Endometrial microvascular endothelial cells (primary cell): ENCODE measurements around the gene TMEM164. TPM values are rescaled to one million over a fixed set of nuclear protein-coding genes. Genes with fewer than 3 reads are reported as not detected.

Experiments
- in situ Hi-C: cut with HindIII; loops from 2 replicates; pipeline ENCODE4 v1.10.0; 2017; ENCODE audit warnings: low sequenced_read_pairs, low pct_unique_long_range_greater_than_20kb; ENCODE audit errors: inconsistent ontology term
- total RNA-seq: library from RNA; depleted of rRNA; stranded (reverse); fragments of >200 nt; gene quantifications from one replicate; pipeline ENCODE4 v1.2.3, GENCODE V29; 2015; ENCODE audit errors: inconsistent ontology term

Gene TMEM164
- total RNA-seq, 1 donor from 2014 or later = 28.6 TPM

DNA sequence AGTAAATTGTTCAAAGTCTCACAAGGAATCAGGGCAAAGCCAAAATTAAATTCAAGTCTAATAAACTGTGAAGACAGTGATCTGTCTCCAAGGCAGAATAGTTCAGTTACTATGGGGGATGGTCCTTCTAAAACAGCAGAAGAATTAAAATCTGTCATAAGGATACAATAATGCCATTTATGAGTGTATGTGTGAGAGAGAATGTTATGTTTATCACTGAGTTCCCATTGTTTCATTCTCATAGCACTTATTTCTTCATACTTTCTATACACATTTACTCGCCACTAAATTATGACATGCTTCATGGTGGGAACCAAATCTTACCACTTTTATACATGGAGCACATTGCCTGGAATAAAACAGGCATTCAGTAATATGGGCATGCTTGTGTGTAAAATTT lies 212.5 kb downstream of the TMEM164 start:
- in situ Hi-C loops = no loop called here

DNA sequence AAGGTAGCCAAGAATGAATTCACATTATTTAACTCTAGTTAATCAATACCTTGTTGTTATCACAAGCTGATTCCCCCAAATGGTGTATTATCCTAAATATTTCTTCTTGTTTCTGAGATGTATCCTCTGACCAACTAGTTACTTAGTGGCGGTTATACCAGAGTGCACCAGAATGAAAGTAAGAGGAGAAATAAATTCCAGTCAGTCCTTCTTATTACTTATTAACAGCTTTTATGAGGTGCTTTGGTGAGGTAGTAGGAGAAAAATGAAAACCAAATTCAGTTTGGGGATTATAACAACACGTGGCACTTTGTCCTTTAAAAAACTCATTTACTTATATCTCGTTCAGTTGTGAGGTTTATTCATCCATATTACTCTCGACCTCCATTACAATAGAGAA lies 213.1 kb downstream of the TMEM164 start:
- in situ Hi-C loops = no loop called here

DNA sequence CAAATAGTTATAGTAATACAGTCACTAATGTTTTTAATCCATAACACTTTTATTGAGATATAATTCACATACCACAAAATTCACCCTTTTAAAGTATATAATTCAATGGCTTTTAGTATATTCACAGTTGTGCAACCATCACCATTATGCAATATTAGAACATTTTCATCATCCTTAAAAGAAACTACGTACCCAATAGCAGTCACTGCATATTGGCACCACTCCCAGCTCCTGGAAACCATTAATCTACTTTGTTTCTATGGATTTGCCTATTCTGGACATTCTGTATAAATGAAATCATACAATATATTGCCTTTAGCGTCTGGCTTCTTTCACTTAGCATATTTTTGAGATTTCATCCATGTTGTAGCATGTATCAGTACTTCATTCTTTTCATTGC lies 215.7 kb downstream of the TMEM164 start:
- in situ Hi-C loops = no loop called here

DNA sequence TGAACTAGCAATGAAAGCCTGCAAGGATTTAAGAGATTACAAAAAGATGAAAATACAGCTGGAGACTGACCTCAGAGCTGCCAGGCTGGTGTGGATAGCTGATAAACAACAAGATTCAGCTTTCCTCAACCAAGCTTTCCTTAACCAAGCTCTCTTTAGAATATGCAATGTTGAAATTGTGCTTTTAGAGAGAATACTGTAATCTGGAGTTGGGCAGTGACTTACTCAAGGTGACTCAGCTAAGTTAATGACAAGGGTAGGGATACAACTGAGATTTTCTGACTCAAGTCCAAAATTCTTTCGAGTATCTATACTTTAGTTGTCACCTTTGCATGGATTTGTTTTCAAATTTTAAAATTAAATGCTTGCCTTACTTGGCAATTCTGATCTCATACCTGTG lies 217.0 kb downstream of the TMEM164 start:
- in situ Hi-C loops = no loop called here

DNA sequence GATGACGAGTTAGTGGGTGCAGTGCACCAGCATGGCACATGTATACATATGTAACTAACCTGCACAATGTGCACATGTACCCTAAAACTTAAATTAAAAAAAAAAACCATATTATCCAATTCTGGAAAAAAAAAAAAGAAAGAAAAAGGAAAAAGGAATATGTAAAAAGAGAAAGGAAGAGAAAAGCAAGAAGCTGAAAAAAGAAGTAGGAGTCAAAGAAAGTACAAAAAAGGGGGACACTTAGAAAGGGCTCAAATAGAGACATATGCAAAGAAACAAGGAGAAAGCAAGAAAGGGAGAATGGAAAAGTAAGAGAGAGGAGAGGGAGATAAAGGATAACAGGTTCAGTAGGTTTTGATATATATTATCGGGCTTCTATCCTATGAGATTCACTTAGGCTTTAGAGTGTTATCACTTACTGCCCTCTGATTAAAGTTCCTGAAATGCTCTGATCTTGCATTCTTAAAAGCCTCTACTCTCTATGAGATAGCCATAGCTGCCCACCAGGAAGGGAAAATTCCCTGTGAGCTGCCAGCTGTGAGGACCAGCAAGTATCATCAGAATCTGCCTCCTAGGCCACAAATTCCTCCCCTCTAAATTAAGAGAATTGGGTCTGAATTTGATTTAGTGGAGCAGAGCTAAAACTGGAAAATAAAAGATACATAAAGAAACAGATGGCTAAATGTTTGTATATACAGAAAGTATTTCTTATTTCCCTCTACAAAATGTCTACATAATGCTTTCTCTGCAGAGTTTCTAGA lies 219.8 kb downstream of the TMEM164 start:
- in situ Hi-C loops = no loop called here

DNA sequence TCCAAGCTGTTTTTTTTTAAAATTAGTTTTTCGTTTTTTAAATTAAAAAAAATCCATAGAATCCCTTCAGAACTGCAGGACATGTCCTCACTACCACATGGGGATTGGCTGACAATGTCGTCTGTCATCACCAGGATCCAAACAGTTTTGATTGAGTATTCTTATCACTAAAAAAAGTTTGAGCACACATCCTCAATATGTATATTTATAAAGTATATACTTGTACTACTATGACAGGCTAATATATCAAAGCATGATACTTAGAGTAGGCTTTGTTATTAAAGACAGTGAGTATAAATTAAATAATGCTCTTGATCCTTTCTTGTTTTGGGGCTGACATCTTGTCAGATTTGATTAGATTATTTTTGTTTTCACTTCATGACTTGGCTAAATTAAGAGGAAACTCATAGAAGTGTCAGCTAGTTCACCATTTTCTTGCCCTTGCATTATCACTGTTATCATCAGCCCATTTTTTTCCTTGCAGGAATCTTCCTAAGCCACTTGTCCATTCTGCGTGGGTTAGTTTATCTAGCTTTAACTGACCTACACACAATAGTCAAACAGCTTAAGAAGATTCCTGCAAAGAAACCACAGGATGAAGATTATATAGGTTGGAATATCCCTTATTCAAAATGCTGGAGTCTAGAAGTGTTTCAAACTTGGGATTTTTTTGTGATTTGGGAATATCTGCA lies 222.2 kb downstream of the TMEM164 start:
- in situ Hi-C loops = no loop called here

DNA sequence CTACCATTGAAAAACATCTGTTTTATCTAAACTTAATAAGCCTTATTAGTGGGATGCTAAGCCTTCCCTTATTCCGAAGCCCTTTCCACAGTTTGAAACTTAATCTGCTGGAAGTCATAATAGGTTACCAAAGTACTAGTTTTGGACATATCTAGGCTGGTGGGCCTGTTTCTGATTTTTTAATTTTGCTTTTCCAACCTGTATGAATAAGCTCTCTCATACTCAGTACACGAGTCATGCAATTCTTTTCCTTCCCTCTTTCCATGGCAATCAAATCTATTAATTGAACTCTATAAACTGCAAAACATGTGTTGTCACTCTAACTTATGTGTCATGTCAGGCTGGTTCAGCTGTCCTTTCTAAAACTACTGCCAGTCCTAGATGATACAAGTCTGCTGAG lies 224.0 kb downstream of the TMEM164 start:
- in situ Hi-C loops = no loop called here
